GM19372 (cell line): ENCODE measurements around the gene TIMELESS.

ENCODE experiments used
- ATAC-seq: cut with Tn5 transposase; IDR thresholded peaks from one replicate; pipeline ENCODE4 v1.9.1; 2021; ENCODE audit warnings: mild to moderate bottlenecking, low read depth, moderate library complexity; ENCODE audit not compliant: unreplicated experiment

The TIMELESS gene

DNA sequence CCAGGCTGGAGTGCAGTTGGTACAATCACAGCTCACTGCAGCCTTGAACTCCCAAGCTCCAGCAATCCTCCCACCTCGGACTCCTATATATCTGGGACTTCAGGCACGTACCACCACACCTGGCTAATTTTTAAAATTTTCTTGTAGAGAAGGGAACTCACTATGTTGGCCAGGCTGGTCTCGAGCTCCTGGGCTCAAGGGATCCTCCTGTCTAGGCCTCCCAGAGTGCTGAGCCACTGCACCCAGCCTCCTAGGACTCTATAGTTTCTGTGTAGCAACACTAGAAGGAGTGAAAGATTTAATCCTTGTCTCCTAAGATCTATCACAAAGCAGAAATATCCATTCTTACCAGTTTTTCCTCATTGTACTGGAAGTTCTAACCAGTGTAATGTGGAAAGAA lies 82.3 kb downstream of the TIMELESS start:
- ATAC-seq = no peak
